ENCODE results near the gene NPVF. TPM values are rescaled to one million over a fixed set of nuclear protein-coding genes. Genes with fewer than 3 reads are reported as not detected.
A peak's percentile ranks its signal among the peaks of the same experiment; 100 is the strongest.

NPVF gene
- total RNA-seq, 1 donor from 2014 or later: not detected

GRCh38 chr7:25234336-25234735 is 6.0 kb upstream of the NPVF start:
- DNase-seq (ENCODE audit: low read depth): no peak

GRCh38 chr7:25223206-25223605 is 5.1 kb downstream of the NPVF start:
- no peak for DNase-seq (ENCODE audit: low read depth)

GRCh38 chr7:25222666-25223065 is 5.6 kb downstream of the NPVF start:
- DNase-seq (ENCODE audit: low read depth): no peak

GRCh38 chr7:25221009-25221408 is 7.3 kb downstream of the NPVF start:
- DNase-seq (ENCODE audit: low read depth): no peak

GRCh38 chr7:25218191-25218590 is 10.1 kb downstream of the NPVF start:
- DNase-seq (ENCODE audit: low read depth): no peak

GRCh38 chr7:25216837-25217236 is 11.4 kb downstream of the NPVF start:
- peak; percentile 62 for DNase-seq (ENCODE audit: low read depth)

- no peak for DNase-seq (ENCODE audit: low read depth)
Measured at GRCh38 chr7:25215694-25216335, 12.5 kb downstream of the NPVF start.

- DNase-seq (ENCODE audit: low read depth): no peak
Measured at GRCh38 chr7:25208525-25209221, 19.6 kb downstream of the NPVF start.

- DNase-seq (ENCODE audit: low read depth): no peak
Measured at GRCh38 chr7:25207887-25208286, 20.4 kb downstream of the NPVF start.

GRCh38 chr7:25206765-25207164 is 21.5 kb downstream of the NPVF start:
- DNase-seq (ENCODE audit: low read depth): no peak

- no peak for DNase-seq (ENCODE audit: low read depth)
Measured at GRCh38 chr7:25196132-25196896, 32.0 kb downstream of the NPVF start.

- DNase-seq (ENCODE audit: low read depth): no peak
Measured at GRCh38 chr7:25194036-25194435, 34.2 kb downstream of the NPVF start.

GRCh38 chr7:25192043-25192442 is 36.2 kb downstream of the NPVF start:
- DNase-seq (ENCODE audit: low read depth): no peak

GRCh38 chr7:25189197-25189596 is 39.1 kb downstream of the NPVF start:
- DNase-seq (ENCODE audit: low read depth): no peak

- no peak for DNase-seq (ENCODE audit: low read depth)
Measured at GRCh38 chr7:25187932-25188331, 40.4 kb downstream of the NPVF start.

GRCh38 chr7:25186436-25186835 is 41.9 kb downstream of the NPVF start:
- no peak for DNase-seq (ENCODE audit: low read depth)

- no peak for DNase-seq (ENCODE audit: low read depth)
Measured at GRCh38 chr7:25181532-25181931, 46.8 kb downstream of the NPVF start.

GRCh38 chr7:25180946-25181345 is 47.3 kb downstream of the NPVF start:
- DNase-seq (ENCODE audit: low read depth): no peak

GRCh38 chr7:25180592-25180923 is 47.7 kb downstream of the NPVF start:
- DNase-seq (ENCODE audit: low read depth): no peak

- peak; percentile 36 for DNase-seq (ENCODE audit: low read depth)
Measured at GRCh38 chr7:25179771-25180591, 48.3 kb downstream of the NPVF start.

- DNase-seq (ENCODE audit: low read depth): no peak
Measured at GRCh38 chr7:25179325-25179724, 49.0 kb downstream of the NPVF start.

Measured in renal cortical epithelial cell (primary cell).